Measurements from ENCODE around the gene FBXL13. TPM values are rescaled to one million over a fixed set of nuclear protein-coding genes. Genes with fewer than 3 reads are reported as not detected.
"Not testable (repeated sequence)": the region's sequence is repeated elsewhere in the genome, so short reads cannot be mapped to it uniquely, and the experiment has no call there.

FBXL13 gene
- total RNA-seq, 3 donors from 2014 or later (not counting 1 experiment from before 2014, with no cell fraction given), result 0.70 to 0.89 (median 0.85) TPM

DNA sequence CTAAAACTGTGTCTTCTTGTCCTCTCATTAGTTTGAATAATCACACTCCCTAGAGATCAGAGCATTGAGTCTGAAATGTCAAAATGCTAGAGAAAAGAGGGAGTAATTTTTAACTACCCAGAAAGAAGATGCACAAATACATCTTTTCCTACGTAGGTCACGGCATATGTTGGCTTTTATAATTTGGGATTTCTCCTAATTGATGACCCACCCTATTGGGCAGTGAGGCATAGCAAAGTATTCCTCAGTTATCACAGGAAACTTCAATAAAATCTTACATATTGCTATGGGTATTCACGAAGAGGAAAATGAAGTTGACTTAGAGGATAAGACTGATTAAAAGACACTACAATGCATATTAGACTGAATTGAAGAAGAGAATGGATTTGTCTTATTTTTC lies 25.8 kb upstream of the FBXL13 start:
- no peak overlapping the region for H3K4me3 Mint-ChIP-seq
- Histone ChIP-seq H3K4me3 (ENCODE audit: low read length) (no peak overlapping the region), H3K36me3 (ENCODE audit: control insufficient read depth, insufficient read depth, low read length) (peaks cover 6% of the 10 kb centered on the region), H3K27ac (ENCODE audit: low read length) (no peak overlapping the region), H3K27me3 (ENCODE audit: control insufficient read depth, insufficient read depth, low read length) (no peaks in the 10 kb centered on the region), H3K9me3 (ENCODE audit: control insufficient read depth, insufficient read depth, low read length) (no peaks in the 10 kb centered on the region), H3K4me1 (ENCODE audit: control insufficient read depth, insufficient read depth, low read length) (no peaks in the 10 kb centered on the region)
- intact Hi-C loops (cut with micrococcal nuclease), result no loop called here
- no CpG with 5 or more reads among the region's 3 CpGs for WGBS (ENCODE audit: insufficient coverage)
- H3K4me1 Mint-ChIP-seq, result no peaks in the 10 kb centered on the region
- no peak for TF ChIP-seq CTCF (IDR thresholded peaks at IDR 0.05)
- no peak for DNase-seq
- no peaks in the 10 kb centered on the region for H3K36me3 Mint-ChIP-seq
- no peaks in the 10 kb centered on the region for H3K27me3 Mint-ChIP-seq (ENCODE audit: low read depth in 2 of 2)
- ATAC-seq, result no peak
- H3K27ac Mint-ChIP-seq, result no peak overlapping the region
- no peaks in the 10 kb centered on the region for H3K9me3 Mint-ChIP-seq

DNA sequence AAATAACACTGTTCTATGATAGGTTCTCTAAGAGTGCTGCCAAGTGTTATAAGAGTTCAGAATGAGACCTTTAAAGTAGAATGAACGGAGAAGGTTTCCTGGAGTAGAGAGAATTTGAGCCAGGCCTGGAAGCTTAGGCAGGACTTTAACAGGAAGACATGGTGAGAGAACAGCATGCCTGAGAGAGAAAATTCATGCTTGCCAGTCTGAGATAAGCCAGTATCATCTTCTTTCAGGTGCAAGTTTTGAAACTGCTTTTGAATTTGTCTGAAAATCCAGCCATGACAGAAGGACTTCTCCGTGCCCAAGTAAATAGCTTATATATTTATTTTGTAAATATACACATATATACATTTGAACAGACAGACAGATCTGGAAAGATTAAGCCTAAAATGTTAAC lies 22.4 kb upstream of the FBXL13 start:
- H3K4me3 ChIP-seq (ENCODE audit: low read length), result no peak overlapping the region
- TF ChIP-seq CTCF (IDR thresholded peaks at IDR 0.05), result no peak
- Mint-ChIP-seq H3K27ac (no peak overlapping the region), H3K27me3 (ENCODE audit: low read depth in 2 of 2) (no peaks in the 10 kb centered on the region), H3K9me3 (no peaks in the 10 kb centered on the region), H3K4me1 (no peaks in the 10 kb centered on the region), H3K36me3 (no peaks in the 10 kb centered on the region), H3K4me3 (no peak overlapping the region)
- intact Hi-C loops (cut with micrococcal nuclease), result no loop called here
- no peaks in the 10 kb centered on the region for H3K27me3 ChIP-seq (ENCODE audit: control insufficient read depth, insufficient read depth, low read length)
- 97% methylated on average over 1 of the region's 2 CpGs for WGBS (ENCODE audit: insufficient coverage)
- ATAC-seq (no peak), DNase-seq (no peak)
- H3K4me1 ChIP-seq (ENCODE audit: control insufficient read depth, insufficient read depth, low read length), result no peaks in the 10 kb centered on the region
- no peak overlapping the region for H3K27ac ChIP-seq (ENCODE audit: low read length)
- no peaks in the 10 kb centered on the region for H3K9me3 ChIP-seq (ENCODE audit: control insufficient read depth, insufficient read depth, low read length)
- H3K36me3 ChIP-seq (ENCODE audit: control insufficient read depth, insufficient read depth, low read length), result peaks cover 2% of the 10 kb centered on the region

DNA sequence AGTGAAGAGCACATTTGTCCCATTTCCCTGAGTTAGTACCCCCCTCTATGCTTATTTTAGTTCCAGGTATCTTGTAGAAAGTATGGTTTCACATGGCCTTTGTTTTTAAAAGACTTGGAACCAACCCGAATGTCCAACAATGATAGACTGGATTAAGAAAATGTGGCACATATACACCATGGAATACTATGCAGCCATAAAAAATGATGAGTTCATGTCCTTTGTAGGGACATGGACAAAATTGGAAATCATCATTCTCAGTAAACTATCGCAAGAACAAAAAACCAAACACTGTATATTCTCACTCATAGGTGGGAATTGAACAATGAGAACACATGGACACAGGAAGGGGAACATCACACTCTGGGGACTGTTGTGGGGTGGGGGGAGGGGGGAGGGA lies 21.0 kb upstream of the FBXL13 start:
- H3K4me3 ChIP-seq (ENCODE audit: low read length); H3K9me3 Mint-ChIP-seq; H3K27me3 ChIP-seq (ENCODE audit: control insufficient read depth, insufficient read depth, low read length); ATAC-seq; H3K36me3 Mint-ChIP-seq; H3K36me3 ChIP-seq (ENCODE audit: control insufficient read depth, insufficient read depth, low read length); H3K4me3 Mint-ChIP-seq; H3K27me3 Mint-ChIP-seq (ENCODE audit: low read depth in 2 of 2); H3K27ac ChIP-seq (ENCODE audit: low read length); intact Hi-C loops (cut with micrococcal nuclease); DNase-seq; H3K27ac Mint-ChIP-seq; H3K4me1 ChIP-seq (ENCODE audit: control insufficient read depth, insufficient read depth, low read length); H3K4me1 Mint-ChIP-seq; H3K9me3 ChIP-seq (ENCODE audit: control insufficient read depth, insufficient read depth, low read length): not testable (repeated sequence)
- no CpG with 5 or more reads among the region's 2 CpGs for WGBS (ENCODE audit: insufficient coverage)

- 100% methylated on average over 1 of the region's 3 CpGs for WGBS (ENCODE audit: insufficient coverage)
- Mint-ChIP-seq H3K4me3 (no peak overlapping the region), H3K4me1 (no peaks in the 10 kb centered on the region), H3K27ac (no peak overlapping the region), H3K36me3 (peaks cover 8% of the 10 kb centered on the region), H3K27me3 (ENCODE audit: low read depth in 2 of 2) (no peaks in the 10 kb centered on the region), H3K9me3 (no peaks in the 10 kb centered on the region)
- peaks cover 2% of the 10 kb centered on the region for H3K36me3 ChIP-seq (ENCODE audit: control insufficient read depth, insufficient read depth, low read length)
- DNase-seq, result no peak
- H3K27ac ChIP-seq (ENCODE audit: low read length), result no peak overlapping the region
- H3K4me1 ChIP-seq (ENCODE audit: control insufficient read depth, insufficient read depth, low read length), result no peaks in the 10 kb centered on the region
- no peaks in the 10 kb centered on the region for H3K27me3 ChIP-seq (ENCODE audit: control insufficient read depth, insufficient read depth, low read length)
- TF ChIP-seq CTCF (IDR thresholded peaks at IDR 0.05), result no peak
- ATAC-seq, result no peak
- H3K9me3 ChIP-seq (ENCODE audit: control insufficient read depth, insufficient read depth, low read length), result no peaks in the 10 kb centered on the region
- no peak overlapping the region for H3K4me3 ChIP-seq (ENCODE audit: low read length)
- intact Hi-C loops (cut with micrococcal nuclease), result no loop called here
These were observed 19.5 kb upstream of the FBXL13 start for GRCh38 chr7:103094102-103094501.
